ENCODE results near the gene SSPN. TPM values are rescaled to one million over a fixed set of nuclear protein-coding genes. Genes with fewer than 3 reads are reported as not detected.

The SSPN gene
- total RNA-seq, 1 experiment from 2014 or later, result 10.4 TPM

DNA sequence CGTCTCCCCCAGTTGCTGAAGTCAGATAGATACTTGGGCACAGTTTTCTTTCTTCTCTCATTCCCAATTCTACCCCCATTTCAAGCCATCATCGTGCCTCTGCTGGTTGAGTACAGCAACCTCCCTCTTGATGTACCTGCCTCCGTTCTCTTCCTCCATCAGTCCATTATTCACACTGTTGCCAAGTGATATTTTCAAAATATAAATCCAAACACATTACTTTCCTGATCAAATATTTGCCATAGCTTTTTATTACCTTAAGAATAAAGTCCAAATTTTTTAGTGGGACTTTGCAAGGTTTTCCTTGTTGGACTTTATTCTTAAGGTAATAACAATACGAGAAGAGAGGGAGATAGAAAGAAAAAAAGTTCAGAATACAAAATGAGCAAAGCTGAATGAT, 18.6 kb upstream of the SSPN start:
- no peaks in the 10 kb centered on the region for H3K36me3 ChIP-seq (ENCODE audit: low read depth)
- H3K4me3 ChIP-seq, result no peak overlapping the region
- no peaks in the 10 kb centered on the region for H4K20me1 ChIP-seq (ENCODE audit: insufficient read depth)
- intact Hi-C loops (cut with micrococcal nuclease; ENCODE audit: unreplicated experiment), result no loop called here
- H3K9me2 ChIP-seq (ENCODE audit: insufficient read depth), result no peaks in the 10 kb centered on the region
- POLR2A ChIA-PET (ENCODE audit: unreplicated experiment), result interaction anchor here (1.0 kb wide), 1 partner anchor 52 kb away, joined by 6 read pairs; the partner anchor contains the start of gene BHLHE41
- CTCF ChIA-PET, result no interaction called here
- H3F3A ChIP-seq (ENCODE audit: insufficient read depth, low read depth), result no peaks in the 10 kb centered on the region
- no peaks in the 10 kb centered on the region for H3K79me2 ChIP-seq (ENCODE audit: low read depth)
- H3K4me1 ChIP-seq (replicated peaks; ENCODE audit: insufficient read depth), result no peaks in the 10 kb centered on the region
- no TSS peak for BruUV-seq (replicated peaks)
- DNase-seq, result no peak
- no peak overlapping the region for H2AFZ ChIP-seq
- no peak overlapping the region for H3K4me2 ChIP-seq
- no peak for TF ChIP-seq EZH2 (IDR thresholded peaks at IDR 0.05; ENCODE audit: low read depth)
- TF ChIP-seq, protein P1, sequence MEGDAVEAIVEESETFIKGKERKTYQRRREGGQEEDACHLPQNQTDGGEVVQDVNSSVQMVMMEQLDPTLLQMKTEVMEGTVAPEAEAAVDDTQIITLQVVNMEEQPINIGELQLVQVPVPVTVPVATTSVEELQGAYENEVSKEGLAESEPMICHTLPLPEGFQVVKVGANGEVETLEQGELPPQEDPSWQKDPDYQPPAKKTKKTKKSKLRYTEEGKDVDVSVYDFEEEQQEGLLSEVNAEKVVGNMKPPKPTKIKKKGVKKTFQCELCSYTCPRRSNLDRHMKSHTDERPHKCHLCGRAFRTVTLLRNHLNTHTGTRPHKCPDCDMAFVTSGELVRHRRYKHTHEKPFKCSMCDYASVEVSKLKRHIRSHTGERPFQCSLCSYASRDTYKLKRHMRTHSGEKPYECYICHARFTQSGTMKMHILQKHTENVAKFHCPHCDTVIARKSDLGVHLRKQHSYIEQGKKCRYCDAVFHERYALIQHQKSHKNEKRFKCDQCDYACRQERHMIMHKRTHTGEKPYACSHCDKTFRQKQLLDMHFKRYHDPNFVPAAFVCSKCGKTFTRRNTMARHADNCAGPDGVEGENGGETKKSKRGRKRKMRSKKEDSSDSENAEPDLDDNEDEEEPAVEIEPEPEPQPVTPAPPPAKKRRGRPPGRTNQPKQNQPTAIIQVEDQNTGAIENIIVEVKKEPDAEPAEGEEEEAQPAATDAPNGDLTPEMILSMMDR (conservative IDR thresholded peaks at IDR 0.05), result no peak
- no peaks in the 10 kb centered on the region for H3K9me3 ChIP-seq (ENCODE audit: insufficient read depth, low read depth)
- H3K27me3 ChIP-seq (ENCODE audit: insufficient read depth, low read depth), result no peaks in the 10 kb centered on the region
- H3K27ac ChIP-seq, result no peak overlapping the region

DNA sequence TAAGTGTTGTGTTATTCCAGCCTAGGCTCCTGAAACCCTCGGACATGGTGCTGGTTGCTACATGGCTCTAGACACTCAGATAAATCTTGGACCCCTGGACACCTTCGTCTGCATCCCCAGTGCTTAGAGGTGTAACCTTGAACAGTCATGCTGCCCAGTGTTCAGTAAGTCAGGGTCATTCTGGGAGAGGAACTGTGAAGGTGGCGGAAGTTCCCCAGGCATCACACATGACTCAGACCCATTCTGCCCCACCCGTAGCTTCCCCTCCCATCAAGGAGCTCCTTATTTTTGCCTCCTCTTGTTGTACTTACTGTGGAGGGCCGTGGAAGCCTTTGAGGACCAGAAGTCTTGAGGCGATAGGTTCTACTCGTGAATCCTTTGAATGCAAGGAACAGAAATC, 18.1 kb upstream of the SSPN start:
- intact Hi-C loops (cut with micrococcal nuclease; ENCODE audit: unreplicated experiment), result no loop called here
- DNase-seq, result no peak

DNA sequence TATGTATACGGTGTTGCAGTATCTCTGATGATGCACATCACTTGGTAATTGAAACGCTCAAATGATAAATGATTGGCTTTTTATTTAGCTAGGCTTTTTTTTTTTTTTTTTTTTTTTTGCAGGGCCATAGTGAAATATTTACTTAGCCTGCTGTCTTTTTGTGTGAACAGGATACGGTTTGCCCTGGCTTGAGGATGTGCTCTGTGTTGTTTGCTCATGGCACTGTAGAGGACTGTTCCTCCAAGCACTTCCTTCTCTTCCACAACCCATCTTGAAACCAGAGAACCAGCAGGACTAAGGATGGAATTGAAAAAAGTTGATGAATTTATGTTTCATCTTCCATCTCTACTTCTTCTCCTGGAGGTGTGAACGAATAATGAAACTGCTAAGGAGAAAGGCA, 15.5 kb upstream of the SSPN start:
- intact Hi-C loops (cut with micrococcal nuclease; ENCODE audit: unreplicated experiment), result no loop called here
- H3K27me3 ChIP-seq (ENCODE audit: insufficient read depth, low read depth), result no peaks in the 10 kb centered on the region
- no peak for DNase-seq
- H4K20me1 ChIP-seq (ENCODE audit: insufficient read depth), result no peaks in the 10 kb centered on the region
- H3K79me2 ChIP-seq (ENCODE audit: low read depth), result no peaks in the 10 kb centered on the region
- H3K27ac ChIP-seq, result no peak overlapping the region
- CTCF ChIA-PET, result no interaction called here
- H3K4me3 ChIP-seq, result no peak overlapping the region
- no peaks in the 10 kb centered on the region for H3K9me2 ChIP-seq (ENCODE audit: insufficient read depth)
- POLR2A ChIA-PET (ENCODE audit: unreplicated experiment), result interaction anchor here (0.6 to 0.7 kb wide), 2 partner anchors 74 to 90 kb away, joined by 5 to 6 read pairs; no protein-coding TSS in a partner anchor
- no peaks in the 10 kb centered on the region; the same call in 1 of the 2 replicates for H3F3A ChIP-seq (ENCODE audit: insufficient read depth, low read depth)
- no peak overlapping the region for H3K4me2 ChIP-seq
- no TSS peak for BruUV-seq (replicated peaks)
- no peaks in the 10 kb centered on the region for H3K9me3 ChIP-seq (ENCODE audit: insufficient read depth, low read depth)
- no peaks in the 10 kb centered on the region for H3K36me3 ChIP-seq (ENCODE audit: low read depth)
- H2AFZ ChIP-seq, result no peak overlapping the region
- peaks cover 7% of the 10 kb centered on the region for H3K4me1 ChIP-seq (replicated peaks; ENCODE audit: insufficient read depth)
- TF ChIP-seq EZH2 (IDR thresholded peaks at IDR 0.05; ENCODE audit: low read depth), result no peak
- TF ChIP-seq, protein P1 (conservative IDR thresholded peaks at IDR 0.05), result no peak

More for the DNA sequence above, 18.1 kb upstream of the SSPN start:
- H3F3A ChIP-seq (ENCODE audit: insufficient read depth, low read depth), result no peaks in the 10 kb centered on the region
- H3K4me3 ChIP-seq, result no peak overlapping the region
- H3K79me2 ChIP-seq (ENCODE audit: low read depth), result no peaks in the 10 kb centered on the region
- BruUV-seq (replicated peaks), result no TSS peak
- H3K9me2 ChIP-seq (ENCODE audit: insufficient read depth), result no peaks in the 10 kb centered on the region
- ChIA-PET POLR2A (ENCODE audit: unreplicated experiment) (interaction anchor here (1.0 kb wide), 1 partner anchor 52 kb away, joined by 6 read pairs; the partner anchor contains the start of gene BHLHE41), CTCF (no interaction called here)
- H2AFZ ChIP-seq, result no peak overlapping the region
- H3K27ac ChIP-seq, result no peak overlapping the region
- H4K20me1 ChIP-seq (ENCODE audit: insufficient read depth), result no peaks in the 10 kb centered on the region
- H3K4me1 ChIP-seq (replicated peaks; ENCODE audit: insufficient read depth), result no peaks in the 10 kb centered on the region
- no peak overlapping the region for H3K4me2 ChIP-seq
- no peaks in the 10 kb centered on the region for H3K36me3 ChIP-seq (ENCODE audit: low read depth)
- no peaks in the 10 kb centered on the region for H3K27me3 ChIP-seq (ENCODE audit: insufficient read depth, low read depth)
- no peaks in the 10 kb centered on the region for H3K9me3 ChIP-seq (ENCODE audit: insufficient read depth, low read depth)
- TF ChIP-seq, protein P1 (conservative IDR thresholded peaks at IDR 0.05), result no peak
- no peak for TF ChIP-seq EZH2 (IDR thresholded peaks at IDR 0.05; ENCODE audit: low read depth)

Measured in PC-9 (cell line).